Activated CD4-positive, alpha-beta T cell treated with anti-CD3 and anti-CD28 coated beads, Interleukin-2, amount 10 ng/mL, durations not matched to agents 7 days and 5 days (primary cell): Measurements from ENCODE around the gene RAP1B. TPM values are rescaled to one million over a fixed set of nuclear protein-coding genes. Genes with fewer than 3 reads are reported as not detected.

ENCODE experiments used
- CTCF ChIA-PET: fragments of 350-600 bp; sonication (Branson Sonifier 250); formaldehyde crosslinking; loops from one replicate; lab custom pipeline; 2021; ENCODE audit warnings: antibody characterized with exemption; lab: Charles Lee
- POLR2A ChIA-PET: fragments of 350-600 bp; sonication (Branson Sonifier 250); formaldehyde crosslinking; loops from one replicate; lab custom pipeline; 2021; ENCODE audit warnings: antibody characterized with exemption; lab: Charles Lee
- DNase-seq: peaks from one replicate; pipeline ENCODE4 v3.0.0-alpha.2; 2020
- H3K27ac Mint-ChIP-seq: one replicate; pipeline ENCODE4 v1.8.0; 2021; ENCODE audit warnings: mild to moderate bottlenecking, moderate library complexity, mixed read lengths
- H3K27me3 Mint-ChIP-seq: one replicate; pipeline ENCODE4 v1.8.0; 2021; ENCODE audit warnings: mixed read lengths
- H3K36me3 Mint-ChIP-seq: one replicate; pipeline ENCODE4 v1.8.0; 2021; ENCODE audit warnings: low read depth, mixed read lengths
- H3K4me1 Mint-ChIP-seq: one replicate; pipeline ENCODE4 v1.8.0; 2021; ENCODE audit warnings: mixed read lengths
- H3K4me3 Mint-ChIP-seq: one replicate; pipeline ENCODE4 v1.8.0; 2021; ENCODE audit warnings: mild to moderate bottlenecking, moderate library complexity, mixed read lengths
- H3K9me3 Mint-ChIP-seq: one replicate; pipeline ENCODE4 v1.8.0; 2021; ENCODE audit warnings: mixed read lengths
- total RNA-seq, 2 experiments: library from RNA; stranded (reverse); gene quantifications; one replicate each; pipeline ENCODE4 v1.2.3, GENCODE V29; 2021

The RAP1B gene
- total RNA-seq, 2 experiments from 2014 or later: 223 to 284 TPM

DNA sequence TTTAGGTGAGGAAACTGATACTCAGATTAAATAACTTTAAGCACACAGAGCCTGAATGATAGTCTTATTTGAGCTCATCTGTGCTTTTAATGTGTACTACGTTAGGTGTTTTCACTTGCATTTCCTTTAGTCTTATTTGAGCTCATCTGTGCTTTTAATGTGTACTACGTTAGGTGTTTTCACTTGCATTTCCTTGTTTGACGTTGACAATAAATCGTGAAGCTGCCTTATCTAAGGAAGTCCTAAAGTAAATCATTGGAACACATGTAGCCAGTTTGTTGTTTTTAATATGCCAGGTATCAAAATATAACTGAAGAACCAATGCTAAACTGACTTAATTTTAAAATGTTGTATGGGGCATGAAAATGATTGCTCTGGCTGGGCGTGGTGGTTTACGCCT, 2.0 kb downstream of the RAP1B start:
- peaks cover 58% of the 10 kb centered on the region for H3K4me1 Mint-ChIP-seq
- peak overlapping the region; percentile 93 for H3K4me3 Mint-ChIP-seq
- POLR2A ChIA-PET: interaction anchor here (0.7 kb wide), 1 partner anchor 159 kb away, joined by 3 read pairs; no protein-coding TSS in a partner anchor
- CTCF ChIA-PET: interaction anchor here (0.8 to 1.8 kb wide), 2 partner anchors 9 to 217 kb away, joined by 3 to 7 read pairs; no protein-coding TSS in a partner anchor
- peaks cover 49% of the 10 kb centered on the region for H3K36me3 Mint-ChIP-seq
- DNase-seq: no peak
- peak overlapping the region; percentile 97 for H3K27ac Mint-ChIP-seq
- H3K9me3 Mint-ChIP-seq: no peaks in the 10 kb centered on the region
- H3K27me3 Mint-ChIP-seq: no peaks in the 10 kb centered on the region

- H3K4me3 Mint-ChIP-seq: peak overlapping the region; percentile 93
- POLR2A ChIA-PET: no interaction called here
- H3K4me1 Mint-ChIP-seq: peaks cover 57% of the 10 kb centered on the region
- peaks cover 47% of the 10 kb centered on the region for H3K36me3 Mint-ChIP-seq
- peak overlapping the region; percentile 97 for H3K27ac Mint-ChIP-seq
- DNase-seq: peak; percentile 58
- H3K9me3 Mint-ChIP-seq: no peaks in the 10 kb centered on the region
- CTCF ChIA-PET: interaction anchor here (0.8 to 1.8 kb wide), 5 partner anchors 8 to 218 kb away, joined by 3 to 7 read pairs (median 4); no protein-coding TSS in a partner anchor
- H3K27me3 Mint-ChIP-seq: no peaks in the 10 kb centered on the region
Measured at GRCh38 chr12:68613209-68613904, 2.7 kb downstream of the RAP1B start.

DNA sequence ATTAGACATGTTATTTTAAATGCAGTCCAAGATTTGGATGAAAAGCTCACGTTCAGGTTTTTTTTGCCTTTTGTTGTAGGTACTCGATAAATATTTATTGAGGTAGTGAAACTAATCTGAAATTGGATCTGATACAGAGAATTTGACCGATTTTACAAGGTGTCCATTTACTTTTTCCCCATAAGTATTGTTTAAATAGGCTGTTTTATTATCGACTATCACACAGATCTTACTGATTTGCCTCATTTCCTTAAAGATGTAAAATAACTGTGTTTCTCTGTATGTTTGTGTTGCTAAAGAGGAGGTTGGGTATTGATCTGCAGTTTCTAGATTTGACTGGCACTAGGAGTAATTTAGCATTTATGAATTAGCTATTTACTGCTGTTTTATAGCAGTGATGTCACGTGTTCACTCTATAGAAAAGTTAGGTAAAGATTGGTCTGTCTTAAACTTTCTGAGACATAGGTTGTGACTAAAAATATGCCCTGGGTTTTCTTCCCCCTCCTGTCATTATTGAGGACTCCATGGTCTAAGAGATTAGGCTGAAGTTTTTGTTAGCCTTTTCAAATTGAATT, 3.5 kb downstream of the RAP1B start:
- H3K4me3 Mint-ChIP-seq: peak overlapping the region; percentile 93
- no peaks in the 10 kb centered on the region for H3K9me3 Mint-ChIP-seq
- H3K4me1 Mint-ChIP-seq: peaks cover 64% of the 10 kb centered on the region
- no peak for DNase-seq
- ChIA-PET CTCF (interaction anchor here (0.9 to 1.8 kb wide), 4 partner anchors 8 to 167 kb away, joined by 3 to 7 read pairs (median 4); no protein-coding TSS in a partner anchor), POLR2A (no interaction called here)
- H3K27me3 Mint-ChIP-seq: no peaks in the 10 kb centered on the region
- peak overlapping the region; percentile 70 for H3K27ac Mint-ChIP-seq
- H3K36me3 Mint-ChIP-seq: peaks cover 55% of the 10 kb centered on the region

DNA sequence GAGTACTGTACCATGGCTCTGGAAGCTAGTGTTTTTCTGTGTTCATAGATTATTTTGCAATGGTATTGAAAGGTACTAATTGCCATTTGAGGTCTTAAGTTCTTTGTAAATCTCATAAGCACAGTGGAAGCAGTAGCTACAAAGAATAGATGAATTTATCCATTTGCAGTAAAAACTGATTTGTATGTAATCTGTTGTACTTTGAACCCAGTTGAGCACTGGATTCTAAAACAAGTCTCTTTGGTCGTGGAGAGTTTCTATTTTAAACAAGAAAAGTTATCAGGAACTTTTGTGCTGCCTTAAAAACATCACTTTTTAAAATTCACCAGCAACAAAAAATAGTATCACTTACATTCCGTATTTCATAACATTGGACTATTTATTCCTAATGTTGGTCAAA, 4.1 kb downstream of the RAP1B start:
- peaks cover 66% of the 10 kb centered on the region for H3K4me1 Mint-ChIP-seq
- peak overlapping the region; percentile 70 for H3K27ac Mint-ChIP-seq
- H3K27me3 Mint-ChIP-seq: no peaks in the 10 kb centered on the region
- no peak for DNase-seq
- ChIA-PET POLR2A (no interaction called here), CTCF (interaction anchor here (1.3 kb wide), 1 partner anchor 15 kb away, joined by 4 read pairs; no protein-coding TSS in a partner anchor)
- no peaks in the 10 kb centered on the region for H3K9me3 Mint-ChIP-seq
- H3K4me3 Mint-ChIP-seq: peak overlapping the region; percentile 93
- H3K36me3 Mint-ChIP-seq: peaks cover 56% of the 10 kb centered on the region

DNA sequence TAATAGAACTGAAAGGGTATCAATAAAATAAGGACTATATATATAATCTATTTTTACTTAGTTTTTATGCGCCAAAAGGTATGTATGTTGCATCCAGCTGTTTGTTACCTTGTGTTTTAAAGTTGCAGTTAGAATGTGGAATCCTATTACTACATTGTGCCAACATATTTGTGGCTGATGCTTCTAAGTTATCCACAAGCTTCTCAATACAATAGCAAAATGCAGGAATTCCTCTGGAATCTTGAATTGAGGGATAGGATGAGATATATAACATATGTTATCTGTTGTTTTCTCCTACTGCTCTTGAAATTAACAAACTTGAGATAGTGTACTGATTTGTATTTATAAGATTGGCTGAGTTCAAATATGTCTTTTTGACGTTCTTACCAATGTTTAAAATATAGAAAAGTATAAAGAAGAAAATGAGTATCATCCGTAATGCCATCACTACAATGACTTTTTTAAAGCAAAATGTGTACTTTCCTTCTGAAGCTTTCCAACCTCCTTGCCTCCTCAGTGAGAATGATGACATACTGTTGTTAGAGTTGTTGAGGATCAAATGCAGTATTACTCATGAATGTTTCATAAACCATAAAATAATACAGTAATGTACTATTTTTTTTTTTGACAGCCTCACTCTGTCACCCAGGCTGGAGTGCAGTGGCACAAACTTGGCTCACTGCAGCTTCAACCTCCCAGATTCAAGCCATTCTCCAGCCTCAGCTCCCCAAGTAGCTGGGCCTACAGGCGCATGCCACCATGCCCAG, 6.6 kb downstream of the RAP1B start:
- no peak for DNase-seq
- Mint-ChIP-seq H3K4me1 (peaks cover 81% of the 10 kb centered on the region), H3K27me3 (no peaks in the 10 kb centered on the region), H3K36me3 (peaks cover 68% of the 10 kb centered on the region), H3K27ac (peak overlapping the region; percentile 50), H3K4me3 (no peak overlapping the region), H3K9me3 (no peaks in the 10 kb centered on the region)
- ChIA-PET CTCF (interaction anchor here (0.6 to 1.6 kb wide), 6 partner anchors 22 to 258 kb away, joined by 3 to 4 read pairs (median 4); partner anchors contain the start of gene MDM2), POLR2A (no interaction called here)

GRCh38 chr12:68619541-68619940, 8.8 kb downstream of the RAP1B start:
- Mint-ChIP-seq H3K27me3 (no peaks in the 10 kb centered on the region), H3K4me3 (no peak overlapping the region), H3K27ac (no peak overlapping the region), H3K4me1 (peaks cover 77% of the 10 kb centered on the region), H3K36me3 (peaks cover 66% of the 10 kb centered on the region), H3K9me3 (no peaks in the 10 kb centered on the region)
- POLR2A ChIA-PET: no interaction called here
- no peak for DNase-seq
- CTCF ChIA-PET: interaction anchor here (0.6 to 1.2 kb wide), 5 partner anchors 58 to 283 kb away, joined by 3 to 7 read pairs (median 3); no protein-coding TSS in a partner anchor

DNA sequence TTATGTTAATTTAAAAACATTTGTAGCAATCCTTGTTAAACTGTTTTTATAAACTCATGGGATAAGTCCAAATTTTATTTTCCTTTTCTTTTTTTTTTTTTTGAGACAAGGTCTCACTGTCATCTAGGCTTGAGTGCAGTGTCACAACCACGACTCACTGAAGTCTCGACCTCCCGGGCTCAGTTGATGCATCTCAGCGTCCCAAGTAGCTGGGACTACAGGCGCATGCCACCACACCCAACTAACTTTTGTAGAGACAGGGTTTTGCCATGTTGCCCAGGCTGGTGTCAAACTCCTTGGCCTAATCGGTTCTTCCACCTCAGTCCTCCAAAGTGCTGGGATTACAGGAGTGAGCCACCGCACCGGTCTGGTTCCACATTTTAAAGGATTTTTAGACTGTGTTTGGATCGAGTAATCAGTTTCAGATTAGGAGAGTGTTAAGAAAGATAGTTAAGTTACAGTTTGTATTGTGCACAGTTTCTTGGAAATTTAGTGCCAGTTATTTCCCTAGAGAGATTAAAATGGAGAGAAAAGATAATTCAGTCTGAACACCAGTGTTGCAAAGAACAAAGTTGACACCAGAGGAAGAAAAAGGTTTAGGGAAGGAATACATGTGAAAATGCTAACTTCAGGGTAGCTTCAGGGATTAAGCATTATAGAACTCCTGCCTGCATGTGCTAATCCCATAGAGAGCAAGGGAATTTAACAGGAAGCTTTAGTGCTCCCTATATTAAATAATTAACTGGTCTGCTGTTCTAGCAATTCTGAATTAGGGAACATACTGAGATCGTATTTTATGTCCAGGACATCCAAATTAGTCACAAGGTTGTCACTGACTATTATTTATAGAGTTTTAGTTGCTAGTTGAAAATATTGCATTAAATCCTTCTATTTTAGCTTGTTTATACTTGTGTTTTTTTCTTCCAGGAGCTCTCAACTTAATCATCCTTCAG, 10.1 kb downstream of the RAP1B start:
- DNase-seq: no peak
- ChIA-PET CTCF (interaction anchor here (2.1 kb wide), 1 partner anchor 8 kb away, joined by 7 read pairs; no protein-coding TSS in a partner anchor), POLR2A (no interaction called here)
- Mint-ChIP-seq H3K27me3 (no peaks in the 10 kb centered on the region), H3K36me3 (peaks cover 67% of the 10 kb centered on the region), H3K4me1 (peaks cover 70% of the 10 kb centered on the region), H3K27ac (peak overlapping the region; percentile 15), H3K4me3 (no peak overlapping the region), H3K9me3 (peaks cover 3% of the 10 kb centered on the region)

DNA sequence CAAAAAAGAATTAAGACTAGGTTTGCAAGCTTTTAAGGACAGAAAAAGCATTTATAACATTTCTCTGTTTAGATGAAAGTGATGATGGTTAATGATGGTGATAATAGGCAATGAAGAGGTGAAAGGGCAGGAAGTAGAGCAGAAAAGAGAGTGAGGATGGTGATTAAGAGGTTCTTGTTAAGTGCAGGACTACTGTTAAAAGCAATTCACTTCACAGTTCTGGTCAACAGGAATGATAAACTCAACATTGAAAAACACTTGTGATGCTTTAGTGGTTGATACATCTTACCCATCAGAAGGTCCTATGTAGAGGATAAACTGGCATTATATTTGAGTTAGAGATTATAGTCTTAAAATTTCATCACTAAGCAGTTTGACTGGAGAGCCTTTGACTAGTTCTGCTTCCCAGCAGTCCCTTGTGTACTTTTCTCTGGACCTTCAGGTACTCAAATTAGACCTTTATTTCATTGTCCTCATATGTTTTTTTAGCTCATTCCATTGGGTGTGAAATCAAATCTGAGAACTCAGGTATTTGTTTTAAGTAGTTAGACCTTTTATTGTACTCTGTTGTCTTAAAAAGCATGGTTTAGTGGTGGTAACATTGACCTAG, 10.9 kb downstream of the RAP1B start:
- no peak for DNase-seq
- Mint-ChIP-seq H3K36me3 (peaks cover 74% of the 10 kb centered on the region), H3K4me3 (no peak overlapping the region), H3K9me3 (peaks cover 3% of the 10 kb centered on the region), H3K4me1 (peaks cover 73% of the 10 kb centered on the region), H3K27me3 (no peaks in the 10 kb centered on the region), H3K27ac (peak overlapping the region; percentile 31)
- CTCF ChIA-PET: interaction anchor here (0.6 to 2.1 kb wide), 2 partner anchors 9 to 61 kb away, joined by 4 to 7 read pairs; no protein-coding TSS in a partner anchor
- POLR2A ChIA-PET: no interaction called here

DNA sequence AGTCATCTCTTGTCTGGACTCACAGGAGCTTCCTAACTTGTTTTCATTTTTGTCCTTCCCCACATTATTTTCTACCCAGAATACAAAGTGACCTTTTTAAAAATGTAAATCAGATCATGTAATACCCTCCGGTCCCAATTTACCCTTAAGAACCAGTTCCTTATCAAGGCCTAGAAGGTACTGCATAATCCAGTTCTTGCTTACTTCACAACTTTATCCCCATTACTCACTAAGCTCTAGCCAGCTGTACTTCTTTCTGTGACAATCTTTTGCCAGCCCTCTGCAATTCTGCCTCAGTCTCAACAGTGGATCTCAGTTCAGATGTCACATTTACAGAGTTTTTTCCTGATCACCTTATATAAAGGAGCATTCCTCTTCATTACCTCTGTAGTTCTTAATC, 11.6 kb downstream of the RAP1B start:
- no peaks in the 10 kb centered on the region for H3K27me3 Mint-ChIP-seq
- H3K36me3 Mint-ChIP-seq: peaks cover 78% of the 10 kb centered on the region
- CTCF ChIA-PET: interaction anchor here (0.6 to 2.1 kb wide), 3 partner anchors 9 to 60 kb away, joined by 3 to 7 read pairs (median 4); no protein-coding TSS in a partner anchor
- POLR2A ChIA-PET: no interaction called here
- H3K27ac Mint-ChIP-seq: peak overlapping the region; percentile 31
- no peak overlapping the region for H3K4me3 Mint-ChIP-seq
- peaks cover 3% of the 10 kb centered on the region for H3K9me3 Mint-ChIP-seq
- no peak for DNase-seq
- H3K4me1 Mint-ChIP-seq: peaks cover 71% of the 10 kb centered on the region

GRCh38 chr12:68623059-68623458, 12.4 kb downstream of the RAP1B start:
- peaks cover 85% of the 10 kb centered on the region for H3K36me3 Mint-ChIP-seq
- POLR2A ChIA-PET: no interaction called here

DNA sequence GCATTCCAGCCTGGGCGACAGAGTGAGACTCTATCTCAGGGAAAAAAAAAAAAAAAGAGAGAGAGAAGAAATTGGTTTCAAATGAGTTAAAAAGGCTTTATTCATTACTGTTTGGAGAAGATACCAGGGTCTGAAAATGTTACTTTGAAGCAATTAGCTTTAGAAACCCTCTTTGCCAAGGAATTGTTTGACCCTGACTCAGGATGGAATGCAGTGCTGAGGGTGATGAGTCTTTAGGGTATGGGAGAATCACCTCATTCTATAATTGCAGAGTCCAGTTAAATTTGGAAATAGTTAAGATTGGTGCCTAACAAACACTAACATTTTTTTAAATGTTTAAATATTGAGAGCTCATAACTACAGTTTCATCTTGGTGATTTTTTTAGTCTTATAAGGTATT, 13.3 kb downstream of the RAP1B start:
- H3K4me1 Mint-ChIP-seq: peaks cover 60% of the 10 kb centered on the region
- H3K27me3 Mint-ChIP-seq: no peaks in the 10 kb centered on the region
- POLR2A ChIA-PET: no interaction called here
- no peak overlapping the region for H3K4me3 Mint-ChIP-seq
- CTCF ChIA-PET: interaction anchor here (0.7 to 1.1 kb wide), 2 partner anchors 15 to 1750 kb away, joined by 4 to 5 read pairs; no protein-coding TSS in a partner anchor
- peaks cover 13% of the 10 kb centered on the region for H3K9me3 Mint-ChIP-seq
- no peak overlapping the region for H3K27ac Mint-ChIP-seq
- DNase-seq: no peak
- peaks cover 84% of the 10 kb centered on the region for H3K36me3 Mint-ChIP-seq

More at GRCh38 chr12:68623059-68623458, 12.4 kb downstream of the RAP1B start:
- no peak overlapping the region for H3K27ac Mint-ChIP-seq
- DNase-seq: no peak
- H3K27me3 Mint-ChIP-seq: no peaks in the 10 kb centered on the region
- H3K4me1 Mint-ChIP-seq: peaks cover 68% of the 10 kb centered on the region
- H3K9me3 Mint-ChIP-seq: peaks cover 11% of the 10 kb centered on the region
- CTCF ChIA-PET: interaction anchor here (0.8 kb wide), 1 partner anchor 11 kb away, joined by 3 read pairs; no protein-coding TSS in a partner anchor
- no peak overlapping the region for H3K4me3 Mint-ChIP-seq
